Psoas muscle (tissue), 8 donors: ENCODE measurements around the gene DIO3. TPM values are rescaled to one million over a fixed set of nuclear protein-coding genes. Genes with fewer than 3 reads are reported as not detected.

Experiments used
- ATAC-seq, 4 donors: fragments of 200-7000 bp; cut with Tn5 transposase; one replicate each; pipeline ENCODE4 v1.9.1; 2020; ENCODE audit warnings: moderate library complexity in 3 of 4, mild to moderate bottlenecking in 2 of 4
- DNase-seq, 2 donors: peaks; one replicate each; pipeline ENCODE4 v3.0.0-alpha.2; 2020
- H3K27ac ChIP-seq: fragments of 200-600 bp; one replicate; pipeline ENCODE4 v1.8.0; 2022
- H3K27me3 ChIP-seq, 3 donors: fragments of 200-600 bp in 1 of 3; one replicate each; pipeline versions ENCODE4 v1.6.1 to v1.8.0; 2013 to 2022; ENCODE audit warnings: low read length in 2 of 3, mild to moderate bottlenecking in 2 of 3, moderate library complexity in 1 of 3; ENCODE audit not compliant: insufficient read depth in 3 of 3
- H3K36me3 ChIP-seq, 2 donors: fragments of 200-600 bp in 1 of 2; one replicate each; pipeline versions ENCODE4 v1.6.1 to v1.8.0; 2013 to 2022; ENCODE audit warnings: low read depth in 1 of 2, mild to moderate bottlenecking in 1 of 2, moderate library complexity in 1 of 2; ENCODE audit not compliant: insufficient read depth in 1 of 2
- H3K4me1 ChIP-seq: fragments of 200-600 bp; one replicate; pipeline ENCODE4 v1.8.0; 2022
- H3K4me3 ChIP-seq: fragments of 200-600 bp; one replicate; pipeline ENCODE4 v1.8.0; 2022; ENCODE audit warnings: mild to moderate bottlenecking
- H3K9me3 ChIP-seq: fragments of 200-600 bp; one replicate; pipeline ENCODE4 v1.8.0; 2022
- CTCF ChIP-seq: fragments of 200-600 bp; IDR thresholded peaks from one replicate; pipeline ENCODE4 v1.8.0; 2022; ENCODE audit warnings: antibody characterized with exemption
- WGBS, 3 donors: extraction: QIAGEN DNeasy Blood & Tissue Kit; methylation state at CpG; one replicate each; pipeline versions ENCODE4 v1.1.6 to v1.1.7; 2013; 5-methylcytosine and 5-hydroxymethylcytosine counted together
- intact Hi-C, 2 donors: fragments of 100-400 bp; cut with DNase I; formaldehyde crosslinking; loops; one replicate each; pipeline versions ENCODE4 v1.11.0 to v1.14.2; 2022
- polyA plus RNA-seq, 3 donors: library from polyadenylated mRNA; stranded (reverse); fragments of 200-250 nt; gene quantifications; one replicate each; pipeline ENCODE4 v1.2.3, GENCODE V29; 2013
- total RNA-seq, 4 donors: library from RNA; stranded (reverse); fragmentation: NEBNext Ultra II Directional in 2 of 4; extraction: Animal tissue kit (Norgen Biotek cat#: 25700) in 2 of 4; gene quantifications; one replicate each; pipeline versions ENCODE4 v1.2.1 to v1.2.4, GENCODE V29; 2021 to 2023
- donor health status: healthy with polysubstance abuse.
- donor health status: DM: no; HTN: no; CAD: no; lungs with moderate emphysema.
- donor health status: Bipolar disorder and iron deficiency.
- donor health status: healthy.
- donor health status: DM: yes; HTN: yes; CAD: no.
- donor health status: DM: no; HTN: no; CAD: no.
- donor health status: DM: no; HTN: no; CAD: no.
- donor health status: DM: yes; HTN: yes; CAD: no.

DIO3 gene
- total and polyA plus RNA-seq, 7 donors = 0.30 to 1.3 (median 0.84) TPM

DNA sequence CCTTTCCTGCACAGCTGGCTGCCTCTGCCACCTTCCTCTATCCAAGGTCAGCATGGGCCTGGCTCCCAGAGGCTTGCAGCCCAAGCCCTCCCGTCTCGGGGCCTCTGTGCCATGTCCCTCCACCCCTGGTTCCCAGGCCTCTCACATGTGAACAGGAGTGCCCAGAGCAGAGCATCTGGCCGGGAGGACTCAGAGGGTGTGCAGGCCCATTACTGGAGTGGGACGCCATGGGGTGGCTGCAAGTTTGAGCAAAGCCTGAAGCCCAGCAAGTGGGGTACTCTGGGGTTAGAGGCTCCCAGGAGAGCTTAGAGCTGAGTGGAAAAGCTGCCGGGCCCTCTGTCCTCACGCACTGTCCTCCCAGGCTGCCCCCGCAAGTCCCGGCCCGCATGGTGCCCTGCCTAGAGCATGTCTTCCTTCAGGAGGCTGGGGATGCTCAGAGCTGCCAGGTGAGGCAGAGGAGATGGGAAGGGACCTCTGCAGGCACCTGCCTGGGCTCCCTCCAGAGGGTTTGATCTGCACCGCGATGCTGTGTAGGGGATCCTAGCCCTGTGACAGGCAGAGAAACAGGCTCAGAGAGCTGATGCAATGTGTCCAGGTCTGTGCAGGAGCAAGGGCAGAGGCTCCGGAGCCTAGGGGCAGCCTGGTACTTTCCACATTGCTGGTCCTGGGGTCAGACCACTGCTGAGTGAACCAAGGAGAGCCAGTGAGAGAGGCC, 39.8 kb downstream of the DIO3 start:
- H3K27me3 ChIP-seq = peaks cover 0 to 20% (median 8%) of the 10 kb centered on the region in 3 donors
- no peak for DNase-seq
- TF ChIP-seq CTCF = no peak
- WGBS, 3 donors = 88 to 92% (median 92%) methylated on average over 12 of the region's 12 CpGs
- intact Hi-C loops = no loop called here
- H3K36me3 ChIP-seq = no peaks in the 10 kb centered on the region
- no peak for ATAC-seq
- H3K9me3 ChIP-seq = no peaks in the 10 kb centered on the region
- H3K27ac ChIP-seq = no peak overlapping the region
- no peaks in the 10 kb centered on the region for H3K4me1 ChIP-seq
- H3K4me3 ChIP-seq = no peak overlapping the region

GRCh38 chr14:101601606-101602465, 40.5 kb downstream of the DIO3 start:
- intact Hi-C loops = no loop called here

GRCh38 chr14:101602466-101602840, 41.2 kb downstream of the DIO3 start:
- 89 to 93% (median 91%) methylated on average over 12 of the region's 12 CpGs for WGBS, 3 donors
- ATAC-seq (no peak), DNase-seq (no peak)
- intact Hi-C loops = no loop called here
- TF ChIP-seq CTCF = no peak
- H3K27ac ChIP-seq = no peak overlapping the region
- H3K36me3 ChIP-seq = no peaks in the 10 kb centered on the region
- peaks cover 0 to 25% (median 8%) of the 10 kb centered on the region in 3 donors for H3K27me3 ChIP-seq
- no peak overlapping the region for H3K4me3 ChIP-seq
- H3K4me1 ChIP-seq = no peaks in the 10 kb centered on the region
- H3K9me3 ChIP-seq = no peaks in the 10 kb centered on the region

More at GRCh38 chr14:101601606-101602465, 40.5 kb downstream of the DIO3 start:
- H3K9me3 ChIP-seq = no peaks in the 10 kb centered on the region
- WGBS, 3 donors = 89 to 93% (median 89%) methylated on average over 32 to 35 of the region's 35 CpGs
- TF ChIP-seq CTCF = no peak
- peaks cover 0 to 25% (median 8%) of the 10 kb centered on the region in 3 donors for H3K27me3 ChIP-seq
- H3K4me1 ChIP-seq = no peaks in the 10 kb centered on the region
- H3K27ac ChIP-seq = no peak overlapping the region
- ATAC-seq = no peak
- H3K36me3 ChIP-seq = no peaks in the 10 kb centered on the region
- H3K4me3 ChIP-seq = no peak overlapping the region
- DNase-seq = peak in 1 of 2 donors; percentile 10

DNA sequence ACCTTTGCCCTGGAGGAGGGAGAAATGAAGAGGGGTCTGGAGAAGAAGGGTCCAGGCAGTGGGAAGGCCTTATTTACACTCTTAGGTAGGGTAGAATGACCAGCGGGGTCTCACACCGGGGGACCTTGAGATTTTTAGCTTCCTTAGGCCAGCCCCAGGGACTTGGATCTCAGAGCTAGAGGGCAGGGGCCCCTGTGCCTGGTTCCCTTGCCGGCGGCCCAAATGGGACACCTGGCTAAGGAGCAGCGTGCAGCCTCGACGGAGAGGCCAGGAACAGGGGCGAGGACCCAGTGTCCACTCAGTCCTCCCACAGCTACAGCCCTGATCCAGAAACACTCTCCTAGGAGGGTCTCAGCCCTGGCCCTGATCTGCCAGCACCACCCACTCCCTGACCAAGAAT, 41.8 kb downstream of the DIO3 start:
- H3K9me3 ChIP-seq = no peaks in the 10 kb centered on the region
- 91 to 99% (median 91%) methylated on average over 8 of the region's 8 CpGs for WGBS, 3 donors
- H3K27ac ChIP-seq = no peak overlapping the region
- TF ChIP-seq CTCF = no peak
- no peaks in the 10 kb centered on the region for H3K36me3 ChIP-seq
- no peak for ATAC-seq
- peaks cover 0 to 26% (median 8%) of the 10 kb centered on the region in 3 donors for H3K27me3 ChIP-seq
- intact Hi-C loops = no loop called here
- DNase-seq = no peak
- H3K4me1 ChIP-seq = no peaks in the 10 kb centered on the region
- no peak overlapping the region for H3K4me3 ChIP-seq
